HepG2 (cell line): ENCODE data around the gene ANKRD44. TPM values are rescaled to one million over a fixed set of nuclear protein-coding genes. Genes with fewer than 3 reads are reported as not detected.

Source experiments
- ATAC-seq: fragments of 200-7000 bp; cut with Tn5 transposase; 3 replicates; pipeline ENCODE4 v1.9.1; 2020; ENCODE audit warnings: mild to moderate bottlenecking, moderate library complexity
- BruUV-seq: library from RNA; stranded (reverse); fragments of 400-500 nt; replicated peaks from 2 replicates; lab custom pipeline; 2021; lab: Mats Ljungman, UMichigan
- CTCF ChIA-PET: fragments of 300-600 bp; formaldehyde crosslinking; extraction: SDS; loops from one replicate; lab custom pipeline; 2021; ENCODE audit warnings: low total read pairs, inconsistent platforms, low intra/inter-chr PET ratio; lab: Yijun Ruan, JAX
- POLR2A ChIA-PET: fragments of 350-600 bp; sonication (Branson Sonifier 250); formaldehyde crosslinking; loops from one replicate; lab custom pipeline; 2020; ENCODE audit warnings: antibody characterized with exemption, inconsistent platforms; lab: Yijun Ruan, JAX
- DNase-seq: peaks from one replicate; pipeline ENCODE4 v3.0.0-alpha.2; 2015; ENCODE audit warnings: low spot score
- FAIRE-seq: peaks from 3 replicates; lab custom pipeline; 2011; peaks lifted over from hg19 to GRCh38; lab: Jason Lieb, UNC
- H2AFZ ChIP-seq: one replicate; pipeline ENCODE4 v1.6.1; 2011; ENCODE audit warnings: low read length, inconsistent platforms
- H3K27ac ChIP-seq: fragments of 300-600 bp; 3 replicates; pipeline ENCODE4 v1.8.0; 2011; ENCODE audit warnings: mixed run types, mild to moderate bottlenecking, mixed read lengths, low read length, inconsistent platforms; ENCODE audit not compliant: insufficient read depth; ENCODE audit errors: extremely low read length
- H3K27me3 ChIP-seq, 2 experiments: fragments of 200-600 bp in 1 of 2; 2 replicates in 1 of 2; 3 replicates in 1 of 2; pipeline versions ENCODE4 v1.6.0 to v1.8.0; 2011; ENCODE audit warnings: low read length in 2 of 2, mild to moderate bottlenecking in 2 of 2, moderate library complexity in 2 of 2, inconsistent platforms in 1 of 2; ENCODE audit not compliant: insufficient read depth in 2 of 2, control insufficient read depth in 1 of 2
- H3K36me3 ChIP-seq, 2 experiments: fragments of 200-600 bp in 1 of 2; replicated peaks in 1 of 2; 2 replicates in 1 of 2; 3 replicates in 1 of 2; pipeline versions ENCODE4 v1.5.1 to v1.8.0; 2011; ENCODE audit warnings: low read length in 2 of 2, inconsistent platforms in 1 of 2; ENCODE audit not compliant: insufficient read depth in 2 of 2, control insufficient read depth in 1 of 2
- H3K4me1 ChIP-seq: 2 replicates; pipeline ENCODE4 v1.5.1; 2012; ENCODE audit warnings: low read length, inconsistent platforms; ENCODE audit not compliant: insufficient read depth
- H3K4me2 ChIP-seq: 2 replicates; pipeline ENCODE4 v1.6.0; 2011; ENCODE audit warnings: low read depth, low read length, inconsistent platforms
- H3K4me3 ChIP-seq, 3 experiments: fragments of 200-600 bp in 1 of 3; sonication (generic), shearing (Covaris generic) in 1 of 3; replicated peaks in 1 of 3; 2 replicates each; pipeline ENCODE4 v1.5.1; 2011 to 2016; ENCODE audit warnings: low read length in 3 of 3, inconsistent platforms in 2 of 3, low read depth in 2 of 3, mild to moderate bottlenecking in 2 of 3, control low read depth in 1 of 3, mixed read lengths in 1 of 3; ENCODE audit not compliant: insufficient read depth in 1 of 3
- H3K79me2 ChIP-seq: one replicate; pipeline ENCODE4 v1.6.1; 2011; ENCODE audit warnings: low read length, inconsistent platforms; ENCODE audit not compliant: insufficient read depth
- H3K9ac ChIP-seq: 2 replicates; pipeline ENCODE4 v1.6.0; 2011; ENCODE audit warnings: mild to moderate bottlenecking, low read depth, low read length, inconsistent platforms; ENCODE audit not compliant: insufficient read depth
- H3K9me3 ChIP-seq: 2 replicates; pipeline ENCODE4 v1.5.1; 2012; ENCODE audit warnings: mild to moderate bottlenecking, low read length
- H4K20me1 ChIP-seq: 2 replicates; pipeline ENCODE4 v1.6.0; 2011; ENCODE audit warnings: inconsistent platforms, mild to moderate bottlenecking, low read length, moderate library complexity; ENCODE audit not compliant: insufficient read depth
- BRCA1 ChIP-seq: sonication (generic); formaldehyde crosslinking; IDR thresholded peaks from 2 replicates; pipeline ENCODE4 v1.4.0; 2020; ENCODE audit warnings: missing genetic modification reagents
- KLF6 ChIP-seq: IDR thresholded peaks from 2 replicates; pipeline ENCODE4 v1.8.0; 2016; ENCODE audit warnings: missing biosample characterization, missing genetic modification reagents
- NFKB2 ChIP-seq: sonication (generic); formaldehyde crosslinking; IDR thresholded peaks from 2 replicates; pipeline ENCODE4 v1.4.0; 2020; ENCODE audit warnings: missing genetic modification reagents, borderline replicate concordance
- PHB2 ChIP-seq: fragments of 450-650 bp; IDR thresholded peaks from 2 replicates; pipeline ENCODE4 v1.6.1; 2018; ENCODE audit not compliant: partially characterized antibody
- SALL1 ChIP-seq: sonication (generic); formaldehyde crosslinking; IDR thresholded peaks from 2 replicates; pipeline ENCODE4 v1.8.0; 2022; ENCODE audit warnings: mild to moderate bottlenecking, missing genetic modification reagents
- SIX4 ChIP-seq: sonication (generic); formaldehyde crosslinking; IDR thresholded peaks from 2 replicates; pipeline ENCODE4 v1.4.0; 2020; ENCODE audit warnings: missing genetic modification reagents
- ZC3H13 ChIP-seq: sonication (generic); formaldehyde crosslinking; IDR thresholded peaks from 2 replicates; pipeline ENCODE4 v1.8.1; 2023; ENCODE audit warnings: mild to moderate bottlenecking, missing genetic modification reagents, moderate library complexity
- ZNF225 ChIP-seq: sonication (generic); formaldehyde crosslinking; IDR thresholded peaks from 2 replicates; pipeline ENCODE4 v1.4.0; 2020; ENCODE audit warnings: mild to moderate bottlenecking, missing genetic modification reagents
- ZNF546 ChIP-seq: sonication (generic); formaldehyde crosslinking; conservative IDR thresholded peaks from 2 replicates; pipeline ENCODE4 v1.8.1; 2023; ENCODE audit warnings: mild to moderate bottlenecking, missing genetic modification reagents
- ZNF660 ChIP-seq: sonication (generic); formaldehyde crosslinking; IDR thresholded peaks from 2 replicates; pipeline ENCODE4 v1.5.1; 2020; ENCODE audit warnings: mild to moderate bottlenecking, low read depth, missing genetic modification reagents, borderline replicate concordance
- ZNF672 ChIP-seq: sonication (generic); formaldehyde crosslinking; IDR thresholded peaks from 2 replicates; pipeline ENCODE4 v1.8.1; 2022; ENCODE audit warnings: missing genetic modification reagents
- ZNF850 ChIP-seq: sonication (generic); formaldehyde crosslinking; conservative IDR thresholded peaks from 2 replicates; pipeline ENCODE4 v1.9.0; 2021; ENCODE audit warnings: mild to moderate bottlenecking, missing genetic modification reagents
- WGBS: methylation state at CpG from one replicate; pipeline ENCODE4 v1.1.6; 2017; ENCODE audit warnings: low lambda C conversion rate; 5-methylcytosine and 5-hydroxymethylcytosine counted together
- in situ Hi-C: cut with HindIII; loops from 2 replicates; pipeline ENCODE4 v1.10.0; 2017; ENCODE audit warnings: low pct_unique_long_range_greater_than_20kb; ENCODE audit not compliant: extremely low pct_ligation_motif_present
- intact Hi-C: fragments of 100-400 bp; cut with micrococcal nuclease; formaldehyde crosslinking; loops from one replicate; pipeline ENCODE4 v1.10.0; 2022; ENCODE audit not compliant: unreplicated experiment
- polyA plus RNA-seq, 8 experiments: library from polyadenylated mRNA; depleted of rRNA in 3 of 8; stranded (reverse) in 7 of 8; unstranded in 1 of 8; fragments of >200 nt; fragmentation: Illumina TruSeq in 4 of 8; extraction: Trizol in 4 of 8; gene quantifications; 2 replicates each; pipeline versions ENCODE4 v1.2.1 to v1.2.3, GENCODE V29; 2011 to 2016; ENCODE audit warnings: low read depth in 4 of 8, missing spikeins in 1 of 8, mixed read lengths in 1 of 8; ENCODE audit not compliant: insufficient read depth in 1 of 8
- total RNA-seq, 5 experiments: library from RNA; depleted of rRNA; stranded (reverse); fragments of >200 nt; fragmentation: Illumina TruSeq; extraction: Trizol; gene quantifications; 2 replicates each; pipeline ENCODE4 v1.2.3, GENCODE V29; 2016; ENCODE audit warnings: low read depth in 1 of 5
- TF ChIP-seq, protein P1 (sequence below): sonication (generic); formaldehyde crosslinking; IDR thresholded peaks from 2 replicates; pipeline ENCODE4 v1.4.0; 2020; ENCODE audit warnings: missing genetic modification reagents, borderline replicate concordance
- TF ChIP-seq, protein P2 (sequence below): sonication (generic); formaldehyde crosslinking; IDR thresholded peaks from 2 replicates; pipeline ENCODE4 v1.4.0; 2020; ENCODE audit warnings: missing genetic modification reagents

The ANKRD44 gene
- total and polyA plus RNA-seq, 2 of the 13 experiments (the other 11 are each of a cell fraction or from before 2014, with no cell fraction given), result 0.04 to 0.11 TPM

DNA sequence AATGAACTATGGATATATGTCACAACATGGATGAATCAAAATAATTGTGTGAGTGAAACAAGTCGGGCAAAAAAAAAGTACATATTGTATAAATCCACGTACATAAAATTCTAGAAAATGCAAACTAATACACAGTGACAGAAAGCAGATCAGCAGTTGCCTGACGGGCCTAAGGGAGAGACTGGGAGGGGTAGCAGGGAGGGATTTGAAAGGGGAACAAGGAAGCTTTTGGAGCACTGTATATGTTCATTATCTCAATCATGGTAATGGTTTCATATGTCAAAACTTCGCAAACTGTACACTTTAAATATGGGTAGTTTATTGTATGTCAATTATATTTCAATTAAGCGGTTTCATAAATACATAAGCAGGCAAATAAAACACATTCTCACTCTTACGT, 153.8 kb downstream of the ANKRD44 start (continued):
- TF ChIP-seq, protein P1, sequence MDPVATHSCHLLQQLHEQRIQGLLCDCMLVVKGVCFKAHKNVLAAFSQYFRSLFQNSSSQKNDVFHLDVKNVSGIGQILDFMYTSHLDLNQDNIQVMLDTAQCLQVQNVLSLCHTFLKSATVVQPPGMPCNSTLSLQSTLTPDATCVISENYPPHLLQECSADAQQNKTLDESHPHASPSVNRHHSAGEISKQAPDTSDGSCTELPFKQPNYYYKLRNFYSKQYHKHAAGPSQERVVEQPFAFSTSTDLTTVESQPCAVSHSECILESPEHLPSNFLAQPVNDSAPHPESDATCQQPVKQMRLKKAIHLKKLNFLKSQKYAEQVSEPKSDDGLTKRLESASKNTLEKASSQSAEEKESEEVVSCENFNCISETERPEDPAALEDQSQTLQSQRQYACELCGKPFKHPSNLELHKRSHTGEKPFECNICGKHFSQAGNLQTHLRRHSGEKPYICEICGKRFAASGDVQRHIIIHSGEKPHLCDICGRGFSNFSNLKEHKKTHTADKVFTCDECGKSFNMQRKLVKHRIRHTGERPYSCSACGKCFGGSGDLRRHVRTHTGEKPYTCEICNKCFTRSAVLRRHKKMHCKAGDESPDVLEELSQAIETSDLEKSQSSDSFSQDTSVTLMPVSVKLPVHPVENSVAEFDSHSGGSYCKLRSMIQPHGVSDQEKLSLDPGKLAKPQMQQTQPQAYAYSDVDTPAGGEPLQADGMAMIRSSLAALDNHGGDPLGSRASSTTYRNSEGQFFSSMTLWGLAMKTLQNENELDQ, result no peak
- TF ChIP-seq ZNF225 (CRISPR knock-in tag) (no peak), BRCA1 (no peak), SIX4 (CRISPR knock-in tag) (no peak), NFKB2 (CRISPR knock-in tag) (no peak), PHB2 (no peak)
- TF ChIP-seq, protein P2, sequence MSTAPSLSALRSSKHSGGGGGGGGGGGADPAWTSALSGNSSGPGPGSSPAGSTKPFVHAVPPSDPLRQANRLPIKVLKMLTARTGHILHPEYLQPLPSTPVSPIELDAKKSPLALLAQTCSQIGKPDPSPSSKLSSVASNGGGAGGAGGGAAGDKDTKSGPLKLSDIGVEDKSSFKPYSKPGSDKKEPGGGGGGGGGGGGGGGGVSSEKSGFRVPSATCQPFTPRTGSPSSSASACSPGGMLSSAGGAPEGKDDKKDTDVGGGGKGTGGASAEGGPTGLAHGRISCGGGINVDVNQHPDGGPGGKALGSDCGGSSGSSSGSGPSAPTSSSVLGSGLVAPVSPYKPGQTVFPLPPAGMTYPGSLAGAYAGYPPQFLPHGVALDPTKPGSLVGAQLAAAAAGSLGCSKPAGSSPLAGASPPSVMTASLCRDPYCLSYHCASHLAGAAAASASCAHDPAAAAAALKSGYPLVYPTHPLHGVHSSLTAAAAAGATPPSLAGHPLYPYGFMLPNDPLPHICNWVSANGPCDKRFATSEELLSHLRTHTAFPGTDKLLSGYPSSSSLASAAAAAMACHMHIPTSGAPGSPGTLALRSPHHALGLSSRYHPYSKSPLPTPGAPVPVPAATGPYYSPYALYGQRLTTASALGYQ (CRISPR knock-in tag), result no peak

DNA sequence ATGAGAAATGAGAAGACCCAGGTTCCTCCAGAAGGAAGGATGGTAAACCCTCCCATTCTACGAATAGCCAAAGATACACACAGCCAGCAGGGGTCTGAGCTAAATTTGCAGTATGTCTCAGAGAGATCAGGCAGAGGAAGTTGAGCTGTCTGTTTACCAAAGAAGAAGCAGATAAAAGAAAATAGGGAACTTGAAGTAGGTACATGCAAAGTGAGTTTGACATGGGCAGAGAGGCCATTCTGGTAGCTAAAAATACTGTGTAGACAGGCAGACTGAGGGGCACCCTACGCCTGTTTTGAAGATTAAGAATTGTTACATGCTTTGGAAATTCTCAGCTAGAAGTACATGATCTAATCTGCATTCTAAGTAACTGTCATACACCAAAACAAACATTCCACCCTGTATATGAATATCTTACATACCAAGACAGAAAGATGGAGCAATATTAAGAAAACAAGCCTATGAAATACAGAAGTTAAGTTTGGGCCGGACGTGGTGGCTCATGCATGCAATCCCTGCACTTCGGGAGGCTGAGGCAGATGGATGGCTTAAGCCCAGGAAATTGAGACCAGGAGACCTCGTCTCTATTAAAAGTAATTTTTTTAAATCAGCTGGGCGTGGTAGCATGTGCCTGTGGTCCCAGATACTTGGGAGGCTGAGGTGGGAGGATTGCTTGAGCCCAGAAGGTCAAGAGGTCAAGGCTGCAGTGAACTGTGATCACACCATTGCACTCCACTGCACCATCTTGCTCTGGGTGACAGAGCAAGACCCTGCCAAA, 157.9 kb downstream of the ANKRD44 start:
- peak; percentile 49; the same call in 2 of the 3 replicates for ATAC-seq
- no peak overlapping the region for H3K4me2 ChIP-seq
- H3K9ac ChIP-seq, result no peak overlapping the region
- no peaks in the 10 kb centered on the region for H3K27me3 ChIP-seq
- TF ChIP-seq ZNF850 (CRISPR knock-in tag), result no peak
- no peak for TF ChIP-seq ZNF672 (CRISPR knock-in tag)
- TF ChIP-seq ZNF546 (CRISPR knock-in tag), result no peak
- no peak for TF ChIP-seq KLF6
- TF ChIP-seq SALL1 (CRISPR knock-in tag), result no peak
- no peak for TF ChIP-seq ZNF660
- TF ChIP-seq ZC3H13 (CRISPR knock-in tag), result no peak
- TF ChIP-seq, all 625 proteins: peak for 0
- Histone ChIP-seq H3K27ac (no peak overlapping the region), H4K20me1 (no peaks in the 10 kb centered on the region), H3K9me3 (no peaks in the 10 kb centered on the region), H2AFZ (no peak overlapping the region), H3K4me3 (no peak overlapping the region), H3K4me1 (peaks cover under 1% of the 10 kb centered on the region; the same call in 1 of the 2 replicates), H3K79me2 (no peaks in the 10 kb centered on the region), H3K36me3 (no peaks in the 10 kb centered on the region)
- POLR2A ChIA-PET, result no interaction called here
- no peak for FAIRE-seq
- BruUV-seq, result no TSS peak
- no peak for DNase-seq
- intact Hi-C loops (no loop called here), in situ Hi-C loops (no loop called here)
- CTCF ChIA-PET, result no interaction called here
- 22% methylated on average over 7 of the region's 7 CpGs for WGBS
